Activated CD4-positive, alpha-beta T cell treated with anti-CD3 and anti-CD28 coated beads, Interleukin-2, amount 50 U/mL, for 16 hours (primary cell): Measurements from ENCODE around the gene PSMD4.
"Not testable (repeated sequence)": the region's sequence is repeated elsewhere in the genome, so short reads cannot be mapped to it uniquely, and the experiment has no call there.

Experiments used
- DNase-seq: peaks from one replicate; pipeline ENCODE4 v3.0.0-alpha.2; 2020

PSMD4 gene

DNA sequence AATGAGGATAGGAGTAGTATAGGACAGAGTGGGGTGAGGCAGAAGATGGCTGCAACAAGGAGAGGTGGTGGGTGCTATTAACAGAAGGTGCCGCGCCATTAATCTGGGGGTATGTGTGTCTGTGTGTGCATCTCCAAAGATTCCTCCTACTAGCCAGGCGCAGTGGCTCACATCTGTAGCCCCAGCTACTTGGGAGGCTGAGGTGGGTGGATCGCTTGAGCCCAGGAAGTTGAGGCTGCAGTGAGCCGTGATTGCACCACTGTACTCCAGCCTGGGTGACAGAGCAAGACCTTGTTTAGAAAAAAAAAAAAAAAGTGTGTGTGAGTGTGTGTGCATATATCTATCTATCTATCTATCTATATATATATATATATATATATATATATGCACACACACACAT is 20.8 kb downstream of the PSMD4 start:
- DNase-seq = not testable (repeated sequence)

DNA sequence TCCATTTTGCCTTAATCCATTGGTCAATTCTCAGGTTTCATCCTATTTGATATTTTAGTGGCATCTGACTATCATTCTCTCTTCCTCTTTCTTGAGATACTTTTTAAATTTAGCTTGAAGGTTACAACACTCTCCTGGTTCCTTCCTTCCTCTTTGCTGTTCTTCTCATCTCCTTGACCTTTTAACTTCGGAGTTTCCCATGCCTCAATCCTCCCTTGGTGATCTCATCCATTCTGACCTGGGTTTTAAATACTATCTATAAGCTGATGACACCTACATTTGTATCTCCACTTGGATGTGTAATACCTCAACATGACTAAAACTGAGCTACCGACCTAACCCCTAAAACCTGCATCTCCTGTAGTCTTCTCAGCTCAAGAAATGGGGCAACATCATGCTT is 22.7 kb downstream of the PSMD4 start:
- peak; percentile 51 for DNase-seq

DNA sequence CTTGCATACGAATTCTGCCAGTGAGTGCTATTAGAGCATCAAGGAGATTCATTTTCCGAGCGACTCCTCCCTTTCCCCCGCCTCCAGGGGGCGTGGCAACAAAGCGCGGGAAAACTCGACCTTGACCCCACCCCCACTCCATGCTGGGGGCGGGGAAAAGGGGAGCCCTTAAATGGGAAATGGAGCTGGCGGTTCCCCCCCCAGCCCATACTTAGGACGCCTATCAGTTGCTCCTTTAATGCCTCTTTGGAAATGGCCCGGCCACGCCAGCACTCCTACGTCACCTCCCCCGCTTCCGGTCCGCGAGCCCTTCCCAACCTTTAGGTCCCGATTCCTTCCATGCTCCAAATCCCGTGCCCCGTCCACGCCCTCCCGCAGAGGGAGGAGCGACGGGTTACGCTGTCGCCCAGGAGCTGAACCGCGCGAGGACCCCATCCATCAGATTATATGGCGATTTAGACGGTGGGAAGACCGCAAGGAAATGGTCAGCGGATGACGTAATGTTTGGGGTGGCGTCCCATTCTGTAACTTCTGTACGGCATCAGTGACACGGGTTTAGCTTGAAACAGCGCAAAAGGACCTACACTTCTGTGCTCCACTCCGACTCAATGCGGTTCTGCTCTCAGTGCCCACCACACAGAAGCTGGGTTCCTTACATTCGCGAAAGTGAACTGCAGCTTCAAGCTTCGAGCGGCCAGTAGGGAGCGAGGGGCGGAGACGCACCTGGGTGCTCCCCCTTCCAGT is 26.9 kb downstream of the PSMD4 start:
- DNase-seq = peak; percentile 98

DNA sequence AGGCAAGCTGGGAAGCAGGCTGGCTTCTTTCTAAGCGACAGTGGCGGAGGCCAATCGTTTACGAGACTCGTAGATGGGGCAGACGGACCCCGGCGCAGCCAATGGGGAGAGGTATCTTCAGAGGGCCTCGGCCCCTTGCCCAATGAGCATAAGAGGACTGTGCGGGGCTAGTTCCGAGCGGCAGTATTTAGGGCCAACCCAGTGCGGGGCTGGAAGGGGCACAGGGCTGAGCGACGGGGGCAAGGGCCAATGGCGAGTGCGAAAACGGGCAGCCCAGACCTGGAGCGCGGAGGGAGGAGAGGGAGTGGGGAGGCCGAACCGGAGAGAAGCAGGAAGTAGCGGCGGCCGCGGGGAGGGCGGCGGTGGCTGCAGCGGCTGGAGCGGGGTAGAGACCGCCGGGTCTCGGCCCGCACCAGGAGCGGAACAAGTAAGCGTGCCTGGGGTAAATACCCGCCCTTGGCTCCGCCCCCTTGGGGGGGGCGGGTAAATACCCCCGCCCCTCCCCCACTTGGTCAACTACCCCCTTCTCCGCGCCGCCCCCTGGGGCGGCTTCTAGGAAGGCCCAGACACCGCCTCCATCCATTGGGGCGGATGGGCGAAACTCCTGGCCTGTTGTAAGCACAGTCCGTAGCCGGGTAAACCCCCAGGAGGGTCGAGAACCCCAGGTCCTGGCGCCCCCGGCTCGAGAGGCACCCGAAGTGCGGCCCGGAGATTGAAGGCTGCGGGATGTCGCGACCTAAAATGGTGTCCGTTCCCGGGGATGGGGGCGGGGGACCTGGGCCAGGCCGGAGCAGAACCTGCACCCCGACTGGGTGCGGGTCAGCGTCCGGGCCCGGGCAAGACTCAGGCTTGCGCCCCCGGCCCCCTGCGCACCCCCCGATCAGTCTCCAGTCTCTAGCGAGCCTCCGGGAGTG is 27.7 kb downstream of the PSMD4 start, which contains the start of gene ZNF687:
ZNF687 (plus strand) TSS at position 331 of the 914 bp plus-strand sequence. CDS start 3,993 bp downstream, outside the sequence.
- peak; percentile 100 for DNase-seq

DNA sequence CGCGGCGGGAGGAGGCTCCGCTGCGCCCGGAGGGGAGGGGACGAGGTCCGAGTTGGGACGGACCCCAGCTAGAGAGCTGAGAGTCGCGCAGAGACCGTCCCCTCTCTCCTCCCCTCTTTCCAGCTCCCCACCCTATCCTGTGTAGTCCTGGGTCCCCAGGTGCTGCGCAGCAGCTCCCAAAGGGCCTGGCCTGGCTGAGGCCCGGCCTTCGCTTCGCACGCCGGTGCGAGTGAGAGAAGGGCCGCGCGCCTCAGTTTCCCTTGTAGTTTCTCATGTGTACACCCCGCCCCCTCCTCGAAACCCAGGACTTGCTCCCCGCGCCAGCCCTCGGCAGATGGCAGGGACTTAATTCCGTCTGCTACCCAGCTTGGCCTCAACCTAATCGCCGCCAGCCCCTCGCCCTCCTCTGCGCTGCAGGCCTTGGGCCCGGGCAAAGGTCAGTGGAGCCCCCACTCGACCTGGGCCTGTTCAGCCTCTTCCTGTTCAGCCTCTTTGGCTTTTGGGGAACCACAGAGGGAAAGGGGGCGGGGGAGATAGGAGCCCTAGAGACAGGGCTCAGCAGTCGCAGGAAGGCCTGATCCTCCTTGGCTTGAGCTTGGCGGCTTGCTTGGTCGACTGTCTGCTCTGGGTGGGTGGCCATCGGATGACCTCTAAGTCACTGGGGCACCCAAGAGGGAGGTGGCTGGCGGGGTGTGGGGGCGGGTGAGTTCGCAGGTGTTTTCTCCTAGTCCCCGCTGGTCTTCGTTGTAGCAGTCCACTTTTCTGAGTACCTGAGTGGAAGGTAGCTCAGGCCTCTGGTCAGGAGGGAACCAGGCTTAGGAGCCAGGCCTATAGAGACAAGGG is 28.6 kb downstream of the PSMD4 start:
- DNase-seq = no peak

DNA sequence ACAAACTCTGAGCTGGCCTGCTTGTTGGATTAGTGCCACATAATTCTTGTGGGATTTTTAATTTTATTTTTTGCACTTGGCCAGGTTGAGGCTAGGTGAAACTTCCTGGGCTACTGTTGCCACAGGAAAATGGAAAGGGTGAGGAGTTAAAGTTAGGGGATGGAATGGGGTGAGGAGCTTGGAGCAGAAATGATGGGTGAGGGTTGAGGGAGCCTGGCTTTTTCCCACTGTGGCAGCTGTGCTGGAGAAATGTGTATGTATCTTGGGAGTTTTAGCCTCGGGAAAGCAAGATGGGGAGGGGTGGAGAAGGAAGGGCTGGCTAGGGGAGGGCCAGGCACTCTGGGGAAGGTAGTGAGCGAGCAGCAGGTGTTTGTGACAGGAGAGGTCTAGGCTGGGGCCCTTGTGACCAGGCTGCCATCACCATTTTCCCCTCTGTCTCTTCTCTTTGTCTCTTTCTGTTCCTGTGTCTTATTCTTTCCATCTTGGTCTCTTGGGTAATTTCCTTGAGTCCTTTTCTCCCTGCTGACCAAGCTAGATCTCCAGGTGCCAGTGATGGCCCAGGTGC is 29.6 kb downstream of the PSMD4 start:
- no peak for DNase-seq

DNA sequence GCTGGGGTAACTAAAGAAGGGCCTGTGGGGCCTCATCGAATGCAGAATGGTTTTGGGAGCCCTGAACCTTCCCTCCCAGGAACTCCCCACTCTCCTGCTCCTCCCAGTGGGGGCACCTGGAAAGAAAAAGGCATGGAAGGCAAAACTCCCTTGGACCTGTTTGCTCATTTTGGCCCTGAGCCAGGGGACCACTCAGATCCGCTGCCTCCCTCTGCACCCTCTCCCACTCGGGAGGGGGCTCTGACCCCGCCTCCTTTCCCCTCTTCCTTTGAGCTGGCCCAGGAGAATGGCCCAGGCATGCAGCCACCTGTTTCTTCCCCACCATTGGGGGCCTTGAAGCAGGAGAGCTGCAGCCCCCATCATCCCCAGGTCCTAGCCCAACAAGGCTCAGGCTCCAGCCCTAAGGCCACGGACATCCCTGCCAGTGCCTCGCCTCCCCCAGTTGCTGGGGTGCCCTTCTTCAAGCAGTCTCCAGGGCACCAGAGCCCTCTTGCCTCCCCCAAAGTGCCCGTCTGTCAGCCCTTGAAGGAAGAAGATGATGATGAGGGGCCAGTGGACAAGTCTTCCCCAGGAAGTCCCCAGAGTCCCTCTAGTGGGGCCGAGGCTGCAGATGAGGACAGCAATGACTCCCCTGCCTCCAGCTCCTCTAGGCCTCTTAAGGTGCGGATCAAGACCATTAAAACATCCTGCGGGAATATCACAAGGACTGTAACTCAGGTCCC is 32.2 kb downstream of the PSMD4 start:
- DNase-seq = no peak

DNA sequence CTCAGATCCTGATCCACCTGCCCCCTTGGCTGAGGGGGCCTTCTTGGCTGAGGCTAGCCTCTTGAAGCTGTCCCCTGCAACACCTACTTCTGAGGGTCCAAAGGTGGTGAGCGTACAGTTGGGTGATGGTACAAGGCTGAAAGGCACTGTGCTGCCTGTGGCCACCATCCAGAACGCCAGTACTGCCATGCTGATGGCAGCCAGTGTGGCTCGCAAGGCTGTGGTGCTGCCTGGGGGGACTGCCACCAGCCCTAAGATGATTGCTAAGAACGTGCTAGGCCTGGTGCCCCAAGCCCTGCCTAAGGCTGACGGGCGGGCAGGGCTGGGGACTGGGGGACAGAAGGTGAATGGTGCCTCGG is 32.8 kb downstream of the PSMD4 start:
- no peak for DNase-seq

DNA sequence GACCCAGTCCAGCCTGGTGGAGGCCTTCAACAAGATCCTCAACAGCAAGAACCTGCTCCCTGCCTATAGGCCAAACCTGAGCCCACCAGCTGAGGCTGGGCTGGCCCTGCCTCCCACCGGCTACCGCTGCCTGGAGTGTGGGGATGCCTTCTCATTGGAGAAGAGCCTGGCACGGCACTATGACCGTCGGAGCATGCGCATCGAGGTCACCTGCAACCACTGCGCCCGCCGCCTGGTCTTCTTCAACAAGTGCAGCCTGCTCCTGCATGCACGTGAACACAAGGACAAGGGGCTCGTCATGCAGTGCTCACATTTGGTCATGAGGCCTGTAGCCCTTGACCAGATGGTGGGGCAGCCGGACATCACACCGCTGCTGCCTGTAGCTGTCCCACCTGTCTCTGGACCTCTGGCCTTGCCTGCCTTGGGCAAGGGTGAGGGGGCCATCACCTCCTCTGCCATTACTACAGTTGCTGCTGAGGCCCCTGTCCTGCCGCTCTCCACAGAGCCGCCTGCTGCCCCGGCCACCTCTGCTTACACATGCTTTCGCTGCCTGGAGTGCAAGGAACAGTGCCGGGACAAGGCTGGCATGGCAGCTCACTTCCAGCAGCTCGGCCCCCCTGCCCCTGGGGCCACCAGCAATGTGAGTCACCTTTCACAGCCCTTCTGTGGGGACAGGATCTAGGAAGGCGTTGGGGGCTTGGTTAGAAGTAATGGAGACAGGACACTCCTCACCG is 33.4 kb downstream of the PSMD4 start:
- no peak for DNase-seq

DNA sequence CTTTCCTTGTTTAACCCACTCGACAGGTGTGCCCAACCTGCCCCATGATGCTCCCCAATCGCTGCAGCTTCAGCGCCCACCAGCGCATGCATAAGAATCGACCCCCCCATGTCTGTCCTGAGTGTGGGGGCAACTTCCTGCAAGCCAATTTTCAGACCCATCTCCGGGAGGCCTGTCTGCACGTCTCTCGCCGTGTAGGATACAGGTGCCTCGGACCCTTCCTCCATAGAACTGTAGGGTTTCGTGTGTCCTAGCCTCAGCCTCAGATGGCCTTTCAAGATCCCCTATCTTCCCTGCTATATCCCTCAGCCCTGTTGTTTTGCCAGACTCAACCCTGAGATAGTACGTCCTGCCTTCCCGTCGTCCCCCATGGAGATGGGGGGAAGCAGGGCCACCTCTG is 34.0 kb downstream of the PSMD4 start:
- no peak for DNase-seq

DNA sequence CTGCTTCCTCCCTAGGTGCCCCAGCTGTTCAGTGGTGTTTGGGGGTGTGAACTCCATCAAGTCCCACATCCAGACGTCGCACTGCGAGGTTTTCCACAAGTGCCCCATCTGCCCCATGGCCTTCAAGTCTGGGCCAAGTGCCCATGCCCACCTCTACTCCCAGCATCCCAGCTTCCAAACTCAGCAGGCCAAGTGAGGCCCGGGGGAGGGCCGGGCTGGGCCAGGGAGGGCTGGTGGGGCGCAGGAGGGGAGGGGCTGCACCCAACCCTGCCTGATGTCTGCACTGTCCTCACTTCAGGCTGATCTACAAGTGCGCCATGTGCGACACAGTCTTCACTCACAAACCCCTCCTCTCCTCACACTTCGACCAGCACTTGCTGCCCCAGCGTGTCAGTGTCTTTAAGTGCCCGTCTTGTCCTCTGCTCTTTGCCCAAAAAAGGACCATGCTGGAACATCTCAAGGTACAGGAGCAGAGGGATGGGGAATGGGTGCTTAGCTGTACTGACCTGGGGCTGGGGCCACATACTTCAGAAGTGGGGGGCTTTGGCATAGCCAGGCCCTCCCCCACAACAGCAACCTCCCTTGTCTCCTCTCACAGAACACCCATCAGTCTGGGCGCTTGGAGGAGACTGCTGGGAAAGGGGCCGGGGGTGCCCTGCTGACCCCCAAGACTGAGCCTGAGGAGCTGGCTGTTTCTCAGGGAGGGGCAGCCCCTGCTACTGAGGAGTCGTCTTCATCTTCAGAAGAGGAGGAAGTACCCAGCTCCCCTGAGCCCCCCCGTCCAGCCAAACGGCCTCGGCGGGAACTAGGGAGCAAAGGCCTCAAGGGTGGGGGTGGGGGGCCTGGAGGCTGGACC is 34.8 kb downstream of the PSMD4 start:
- no peak for DNase-seq

DNA sequence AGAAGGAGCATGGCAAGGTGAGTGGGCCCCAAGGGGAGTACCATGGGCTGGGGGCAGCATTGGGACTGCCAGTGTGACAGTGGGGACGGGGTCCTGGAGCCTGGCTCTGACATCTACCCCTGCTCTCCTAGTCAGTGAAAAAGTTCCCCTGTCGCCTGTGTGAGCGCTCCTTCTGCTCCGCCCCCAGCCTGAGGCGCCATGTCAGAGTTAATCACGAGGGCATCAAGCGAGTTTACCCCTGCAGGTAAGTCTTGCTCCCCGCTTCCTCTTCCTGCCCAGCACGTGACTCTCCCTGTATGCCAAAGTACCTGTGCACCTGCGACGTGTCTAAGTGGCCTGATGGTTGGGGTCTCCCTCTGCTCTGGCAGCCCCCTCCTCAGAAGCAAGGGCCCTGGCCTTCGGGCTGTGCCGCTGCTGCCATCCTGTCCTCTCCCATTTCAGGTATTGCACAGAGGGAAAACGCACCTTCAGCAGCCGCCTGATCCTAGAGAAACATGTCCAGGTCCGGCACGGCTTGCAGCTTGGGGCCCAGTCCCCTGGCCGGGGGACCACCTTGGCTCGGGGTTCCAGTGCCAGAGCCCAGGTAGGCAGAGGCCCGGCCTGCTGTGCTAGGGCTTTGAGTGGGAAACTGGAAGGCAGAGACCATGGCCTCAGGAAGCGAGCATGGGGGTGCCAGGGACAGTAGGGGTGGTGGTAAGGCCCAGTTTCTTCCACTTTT is 35.6 kb downstream of the PSMD4 start:
- DNase-seq = no peak

DNA sequence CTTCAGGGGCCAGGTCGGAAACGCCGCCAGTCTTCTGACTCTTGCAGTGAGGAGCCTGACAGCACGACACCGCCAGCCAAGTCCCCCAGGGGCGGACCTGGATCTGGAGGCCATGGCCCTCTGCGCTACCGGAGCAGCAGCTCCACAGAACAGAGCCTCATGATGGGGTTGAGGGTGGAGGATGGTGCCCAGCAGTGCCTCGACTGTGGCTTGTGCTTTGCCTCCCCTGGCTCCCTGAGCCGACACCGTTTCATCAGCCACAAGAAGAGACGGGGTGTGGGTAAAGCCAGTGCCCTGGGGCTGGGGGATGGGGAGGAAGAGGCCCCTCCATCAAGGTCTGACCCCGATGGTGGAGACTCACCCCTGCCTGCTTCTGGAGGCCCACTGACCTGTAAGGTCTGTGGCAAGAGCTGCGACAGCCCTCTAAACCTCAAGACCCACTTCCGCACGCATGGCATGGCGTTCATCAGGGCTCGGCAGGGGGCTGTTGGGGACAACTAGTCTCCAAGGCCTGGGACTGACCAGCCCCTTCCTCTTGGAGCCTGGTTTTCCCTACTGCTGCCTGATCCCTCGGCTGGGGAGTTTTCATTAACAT is 36.3 kb downstream of the PSMD4 start:
- DNase-seq = no peak

DNA sequence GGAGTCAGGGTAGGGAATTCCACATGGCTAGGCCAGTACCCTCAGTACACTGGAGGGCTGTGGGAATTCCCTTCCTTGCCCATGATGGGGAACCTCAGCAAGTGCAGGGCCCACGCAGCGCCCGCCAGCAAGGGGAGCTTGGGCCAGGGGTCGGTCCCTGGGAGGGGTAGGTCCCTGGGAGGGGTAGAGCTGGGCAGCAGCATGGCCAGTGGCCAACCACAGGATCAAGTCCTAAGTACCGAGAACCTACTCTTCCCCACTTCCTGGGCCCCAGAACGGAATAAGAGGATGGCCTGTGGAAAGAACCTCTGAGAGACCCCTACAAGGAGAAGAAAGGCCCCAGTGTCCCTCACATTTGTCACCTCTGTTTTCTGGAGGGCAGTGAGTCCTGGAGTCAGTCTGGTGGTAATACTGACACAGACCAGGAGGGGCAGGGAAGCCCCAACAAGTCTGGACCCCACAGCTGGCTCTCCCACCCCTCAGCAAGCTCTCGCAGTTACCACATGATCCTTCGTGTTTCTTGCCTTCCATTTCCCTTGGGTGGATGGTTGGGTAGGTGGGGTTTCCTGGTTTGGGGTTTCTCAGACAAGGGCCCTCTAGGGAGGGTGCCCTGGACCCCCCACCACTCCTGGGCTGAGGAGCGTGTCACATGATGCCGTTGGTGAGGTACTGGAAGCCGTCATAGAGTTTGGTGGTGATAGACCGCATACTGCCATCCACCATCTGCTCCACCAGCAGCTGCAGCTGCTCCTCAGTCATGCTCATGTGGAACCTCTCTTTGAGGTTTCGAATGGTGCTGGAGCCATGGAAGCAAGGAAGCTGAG is 37.9 kb downstream of the PSMD4 start:
- DNase-seq = no peak

DNA sequence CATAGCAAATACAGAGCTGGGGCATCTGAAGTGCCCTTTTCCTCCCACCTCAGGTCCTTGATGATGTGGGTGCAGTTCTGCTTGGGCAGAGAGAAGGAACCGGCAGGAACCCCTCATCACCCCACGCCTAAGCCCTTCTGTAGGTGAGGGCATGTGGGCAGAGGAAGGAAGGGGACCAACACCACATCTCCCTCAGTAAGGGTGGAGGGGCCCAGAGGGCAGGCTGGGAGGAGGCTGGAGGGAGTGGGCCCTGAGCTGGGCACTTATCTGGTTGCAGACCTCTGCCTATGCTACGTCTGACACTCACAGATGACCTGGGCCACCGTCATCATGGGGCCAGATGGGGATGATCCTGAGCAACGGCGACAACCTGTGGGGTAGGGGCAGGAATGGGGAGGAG is 38.6 kb downstream of the PSMD4 start:
- no peak for DNase-seq

DNA sequence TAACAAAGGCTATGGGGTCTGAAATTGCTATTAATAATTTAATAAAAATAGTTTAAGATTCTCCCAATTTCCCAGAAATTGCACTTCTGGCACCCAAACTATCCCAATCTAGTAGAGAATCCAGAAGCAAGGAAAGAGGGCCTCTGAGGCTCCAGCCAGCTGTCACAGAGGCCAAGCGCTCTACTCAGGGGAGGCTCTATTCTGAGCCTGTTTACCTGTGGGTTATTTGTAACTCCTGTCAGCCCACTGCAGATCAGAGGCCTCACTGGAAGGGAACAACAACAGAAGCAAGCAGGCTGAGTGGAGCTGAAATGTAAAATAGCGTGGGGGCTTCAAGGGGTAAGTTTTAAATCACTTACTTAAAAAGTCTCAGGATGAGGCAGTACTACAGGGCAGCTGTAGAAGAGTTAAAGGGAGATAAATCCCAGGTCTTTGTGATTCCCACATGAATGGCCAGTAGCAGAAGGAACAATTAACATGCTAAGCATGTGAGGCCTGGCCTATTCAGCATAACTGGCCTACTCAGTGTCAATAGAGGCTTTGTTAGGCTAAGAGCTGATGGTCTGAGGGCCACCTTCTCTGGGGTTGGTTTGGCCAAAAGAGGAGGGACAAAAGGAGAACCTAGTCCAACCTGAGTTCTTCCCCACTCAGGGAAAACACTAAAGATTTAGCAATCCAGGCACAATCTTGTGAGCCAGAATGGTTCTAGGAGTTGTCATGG is 40.4 kb downstream of the PSMD4 start:
- no peak for DNase-seq

DNA sequence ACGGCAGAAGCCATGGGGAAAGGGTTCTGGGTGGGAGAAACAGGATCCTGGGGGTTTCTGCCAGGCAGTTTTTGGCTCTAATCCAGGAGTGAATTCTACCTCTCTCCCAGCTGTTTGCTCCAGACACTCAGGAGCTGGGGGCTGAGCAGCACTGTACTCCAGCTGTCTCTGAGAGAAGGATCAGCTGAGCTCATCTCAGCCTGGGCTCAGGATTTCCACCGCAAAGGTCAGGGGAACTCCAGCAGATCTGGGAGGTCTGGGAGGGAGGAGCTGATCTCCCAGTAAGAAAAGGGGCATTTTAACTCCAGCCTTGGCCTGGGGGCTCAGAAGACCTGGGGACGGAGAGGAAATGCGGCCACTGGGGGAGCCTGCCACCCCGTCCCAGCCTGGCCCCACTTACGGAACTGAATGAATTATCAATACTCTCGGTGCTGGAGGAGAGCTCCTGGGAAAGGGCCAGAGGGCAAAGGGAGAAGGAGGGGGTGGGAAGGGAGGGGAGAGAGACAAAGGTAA is 55.3 kb downstream of the PSMD4 start:
- DNase-seq = no peak
